Upper lobe of left lung (tissue), 4 donors: ENCODE measurements around the gene CUL7.

Experiments used
- CTCF ChIP-seq, 6 experiments: fragments of 450-650 bp in 4 of 6; fragments of 200-600 bp in 2 of 6; sonication (generic) in 2 of 6; IDR thresholded peaks; one replicate each; pipeline ENCODE4 v1.5.1; 2016 to 2019; ENCODE audit warnings: antibody characterized with exemption in 6 of 6
- POLR2A ChIP-seq, 4 donors: fragments of 450-650 bp; IDR thresholded peaks; one replicate each; pipeline ENCODE4 v1.5.1; 2016 to 2017; ENCODE audit warnings: antibody characterized with exemption in 4 of 4, mild to moderate bottlenecking in 2 of 4

DNA sequence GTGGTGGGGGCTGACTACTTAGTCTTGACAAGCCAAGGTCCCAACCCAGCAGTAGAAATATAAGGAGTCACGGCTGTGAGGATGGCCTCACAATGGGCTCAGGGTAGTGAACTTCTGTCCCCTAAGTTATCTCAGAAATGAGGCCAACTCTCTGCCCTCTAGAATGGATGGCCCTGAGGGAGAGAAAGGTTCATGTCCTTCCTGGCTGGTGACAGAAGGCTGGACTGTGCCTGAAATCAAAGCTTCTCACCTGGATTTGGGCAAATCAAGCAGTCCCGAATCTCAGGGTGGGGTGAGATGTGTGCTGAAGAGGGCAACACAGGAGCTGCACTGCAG, 19.5 kb downstream of the CUL7 start:
- no peak for TF ChIP-seq CTCF (IDR thresholded peaks at IDR 0.05)
- TF ChIP-seq POLR2A (IDR thresholded peaks at IDR 0.05) = no peak
